ENCODE measurements around the gene CALN1. TPM values are rescaled to one million over a fixed set of nuclear protein-coding genes. Genes with fewer than 3 reads are reported as not detected.

The CALN1 gene
- total RNA-seq, 2 donors from 2014 or later, result 4.3 to 6.9 TPM

DNA sequence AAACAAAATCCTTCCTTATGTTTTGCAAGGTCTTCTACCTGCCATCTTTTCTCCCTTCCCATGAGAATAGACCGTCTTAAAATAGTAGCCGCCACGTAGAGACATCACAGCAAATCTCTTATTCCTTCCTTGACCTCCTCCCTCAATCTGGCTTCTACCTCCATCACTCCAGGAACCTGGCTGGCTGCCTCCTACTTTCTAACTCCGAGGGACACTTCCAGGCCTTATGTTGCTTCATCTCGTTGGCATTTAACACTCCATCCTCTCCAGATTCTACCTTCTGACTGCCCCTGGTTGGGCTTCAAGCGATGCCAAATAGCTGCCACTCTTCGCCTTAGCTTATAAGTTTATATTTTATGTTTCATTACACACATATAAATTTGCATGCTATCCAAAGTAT, 26.4 kb upstream of the CALN1 start:
- no peaks in the 10 kb centered on the region for H3K36me3 Mint-ChIP-seq (ENCODE audit: low read depth)
- no peaks in the 10 kb centered on the region for H3K9me3 Mint-ChIP-seq
- no peaks in the 10 kb centered on the region for H3K4me1 Mint-ChIP-seq
- H3K27me3 Mint-ChIP-seq (ENCODE audit: insufficient read depth), result peaks cover 8% of the 10 kb centered on the region
- H3K36me3 ChIP-seq (ENCODE audit: control insufficient read depth, insufficient read depth, low read length), result no peaks in the 10 kb centered on the region
- H3K4me1 ChIP-seq (ENCODE audit: control insufficient read depth, insufficient read depth, low read length), result no peaks in the 10 kb centered on the region
- TF ChIP-seq, protein P1, sequence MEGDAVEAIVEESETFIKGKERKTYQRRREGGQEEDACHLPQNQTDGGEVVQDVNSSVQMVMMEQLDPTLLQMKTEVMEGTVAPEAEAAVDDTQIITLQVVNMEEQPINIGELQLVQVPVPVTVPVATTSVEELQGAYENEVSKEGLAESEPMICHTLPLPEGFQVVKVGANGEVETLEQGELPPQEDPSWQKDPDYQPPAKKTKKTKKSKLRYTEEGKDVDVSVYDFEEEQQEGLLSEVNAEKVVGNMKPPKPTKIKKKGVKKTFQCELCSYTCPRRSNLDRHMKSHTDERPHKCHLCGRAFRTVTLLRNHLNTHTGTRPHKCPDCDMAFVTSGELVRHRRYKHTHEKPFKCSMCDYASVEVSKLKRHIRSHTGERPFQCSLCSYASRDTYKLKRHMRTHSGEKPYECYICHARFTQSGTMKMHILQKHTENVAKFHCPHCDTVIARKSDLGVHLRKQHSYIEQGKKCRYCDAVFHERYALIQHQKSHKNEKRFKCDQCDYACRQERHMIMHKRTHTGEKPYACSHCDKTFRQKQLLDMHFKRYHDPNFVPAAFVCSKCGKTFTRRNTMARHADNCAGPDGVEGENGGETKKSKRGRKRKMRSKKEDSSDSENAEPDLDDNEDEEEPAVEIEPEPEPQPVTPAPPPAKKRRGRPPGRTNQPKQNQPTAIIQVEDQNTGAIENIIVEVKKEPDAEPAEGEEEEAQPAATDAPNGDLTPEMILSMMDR (conservative IDR thresholded peaks at IDR 0.05), result no peak
- H3K9me3 ChIP-seq (ENCODE audit: control insufficient read depth, low read length), result no peaks in the 10 kb centered on the region
- 89 to 94% methylated on average over 4 to 7 of the region's 7 CpGs for WGBS, 2 experiments (ENCODE audit: insufficient coverage in 1 of 2, insufficient read length in 1 of 2)
- no peak overlapping the region for H3K27ac Mint-ChIP-seq
- H3K4me3 Mint-ChIP-seq, result no peak overlapping the region
- no peak overlapping the region for H3K27ac ChIP-seq (ENCODE audit: low read depth, low read length)
- no peaks in the 10 kb centered on the region for H3K27me3 ChIP-seq (ENCODE audit: control insufficient read depth, insufficient read depth, low read length, poor library complexity, severe bottlenecking)
- DNase-seq, result no peak
- no peak overlapping the region for H3K4me3 ChIP-seq (ENCODE audit: low read length)
- H3K9ac ChIP-seq (ENCODE audit: extremely low read depth, low read length, poor library complexity, severe bottlenecking), result no peak overlapping the region

DNA sequence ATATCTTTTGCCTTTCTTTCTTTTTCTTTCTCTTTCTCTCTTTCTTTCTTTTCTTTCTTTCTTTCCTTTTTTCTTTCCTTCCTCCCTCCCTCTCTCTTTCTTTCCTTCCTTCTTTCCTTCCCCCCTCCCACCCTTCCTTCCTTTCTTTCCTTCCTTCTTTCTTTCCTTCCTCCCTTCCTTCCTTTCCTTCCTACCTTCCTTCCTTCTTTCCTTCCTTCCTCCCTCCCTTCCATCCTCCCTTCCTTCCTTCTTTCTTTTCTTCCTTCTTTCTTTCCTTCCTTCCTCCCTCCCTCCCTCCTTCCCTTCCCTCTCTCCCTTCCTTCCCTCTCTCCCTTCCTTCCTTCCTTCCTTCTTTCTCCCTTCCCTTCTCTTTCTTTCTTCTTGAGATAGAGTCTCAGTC, 25.5 kb upstream of the CALN1 start:
- Mint-ChIP-seq H3K27me3 (ENCODE audit: insufficient read depth) (peaks cover 8% of the 10 kb centered on the region), H3K27ac (no peak overlapping the region), H3K9me3 (no peaks in the 10 kb centered on the region), H3K36me3 (ENCODE audit: low read depth) (no peaks in the 10 kb centered on the region), H3K4me1 (peaks cover 2% of the 10 kb centered on the region), H3K4me3 (no peak overlapping the region)
- H3K27ac ChIP-seq (ENCODE audit: low read depth, low read length), result no peak overlapping the region
- H3K4me1 ChIP-seq (ENCODE audit: control insufficient read depth, insufficient read depth, low read length), result no peaks in the 10 kb centered on the region
- no peaks in the 10 kb centered on the region for H3K9me3 ChIP-seq (ENCODE audit: control insufficient read depth, low read length)
- H3K27me3 ChIP-seq (ENCODE audit: control insufficient read depth, insufficient read depth, low read length, poor library complexity, severe bottlenecking), result no peaks in the 10 kb centered on the region
- H3K36me3 ChIP-seq (ENCODE audit: control insufficient read depth, insufficient read depth, low read length), result no peaks in the 10 kb centered on the region
- TF ChIP-seq, protein P1 (conservative IDR thresholded peaks at IDR 0.05), result no peak
- no peak overlapping the region for H3K4me3 ChIP-seq (ENCODE audit: low read length)
- no peak for DNase-seq
- no peak overlapping the region for H3K9ac ChIP-seq (ENCODE audit: extremely low read depth, low read length, poor library complexity, severe bottlenecking)

- Histone ChIP-seq H3K27ac (ENCODE audit: low read depth, low read length) (no peak overlapping the region), H3K4me1 (ENCODE audit: control insufficient read depth, insufficient read depth, low read length) (no peaks in the 10 kb centered on the region), H3K36me3 (ENCODE audit: control insufficient read depth, insufficient read depth, low read length) (no peaks in the 10 kb centered on the region), H3K4me3 (ENCODE audit: low read length) (no peak overlapping the region), H3K27me3 (ENCODE audit: control insufficient read depth, insufficient read depth, low read length, poor library complexity, severe bottlenecking) (no peaks in the 10 kb centered on the region), H3K9me3 (ENCODE audit: control insufficient read depth, low read length) (no peaks in the 10 kb centered on the region), H3K9ac (ENCODE audit: extremely low read depth, low read length, poor library complexity, severe bottlenecking) (no peak overlapping the region)
- Mint-ChIP-seq H3K9me3 (no peaks in the 10 kb centered on the region), H3K4me1 (peaks cover 2% of the 10 kb centered on the region), H3K4me3 (no peak overlapping the region), H3K27ac (no peak overlapping the region), H3K36me3 (ENCODE audit: low read depth) (no peaks in the 10 kb centered on the region), H3K27me3 (ENCODE audit: insufficient read depth) (peaks cover 8% of the 10 kb centered on the region)
- TF ChIP-seq, protein P1 (conservative IDR thresholded peaks at IDR 0.05), result no peak
- DNase-seq, result no peak
- WGBS, 2 experiments (ENCODE audit: insufficient coverage in 1 of 2, insufficient read length in 1 of 2), result 86 to 100% methylated on average over 1 to 2 of the region's 2 CpGs
These were observed 25.0 kb upstream of the CALN1 start for GRCh38 chr7:72437061-72437585.

Data from endodermal cell (in vitro differentiated cells).